ENCODE results near the gene PCLO.
A peak's percentile ranks its signal among the peaks of the same experiment; 100 is the strongest.
"Not testable (repeated sequence)": the region's sequence is repeated elsewhere in the genome, so short reads cannot be mapped to it uniquely, and the experiment has no call there.

The PCLO gene

DNA sequence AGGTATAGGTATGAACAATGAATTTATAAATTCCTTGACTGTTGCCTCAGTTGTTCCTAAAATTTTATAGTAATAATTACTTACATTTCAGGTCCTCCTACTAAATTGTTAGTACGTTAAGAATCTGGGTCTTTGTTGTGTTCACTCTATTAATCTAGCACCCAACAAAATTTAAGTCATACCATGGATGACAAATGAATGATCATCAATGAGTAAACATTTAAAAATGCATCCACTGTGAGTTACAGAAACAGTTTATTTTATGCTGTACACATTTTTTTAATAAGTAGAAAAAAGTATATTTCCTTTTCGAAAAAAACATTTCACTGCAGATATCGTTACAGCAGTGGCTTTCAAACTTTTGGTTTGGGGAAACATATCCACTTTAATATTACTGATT is 265.2 kb downstream of the PCLO start:
- H3K4me3 ChIP-seq (ENCODE audit: control insufficient read depth, low read depth, low read length): no peak overlapping the region
- no peak for DNase-seq (ENCODE audit: low read depth)
- TF ChIP-seq, protein P1, sequence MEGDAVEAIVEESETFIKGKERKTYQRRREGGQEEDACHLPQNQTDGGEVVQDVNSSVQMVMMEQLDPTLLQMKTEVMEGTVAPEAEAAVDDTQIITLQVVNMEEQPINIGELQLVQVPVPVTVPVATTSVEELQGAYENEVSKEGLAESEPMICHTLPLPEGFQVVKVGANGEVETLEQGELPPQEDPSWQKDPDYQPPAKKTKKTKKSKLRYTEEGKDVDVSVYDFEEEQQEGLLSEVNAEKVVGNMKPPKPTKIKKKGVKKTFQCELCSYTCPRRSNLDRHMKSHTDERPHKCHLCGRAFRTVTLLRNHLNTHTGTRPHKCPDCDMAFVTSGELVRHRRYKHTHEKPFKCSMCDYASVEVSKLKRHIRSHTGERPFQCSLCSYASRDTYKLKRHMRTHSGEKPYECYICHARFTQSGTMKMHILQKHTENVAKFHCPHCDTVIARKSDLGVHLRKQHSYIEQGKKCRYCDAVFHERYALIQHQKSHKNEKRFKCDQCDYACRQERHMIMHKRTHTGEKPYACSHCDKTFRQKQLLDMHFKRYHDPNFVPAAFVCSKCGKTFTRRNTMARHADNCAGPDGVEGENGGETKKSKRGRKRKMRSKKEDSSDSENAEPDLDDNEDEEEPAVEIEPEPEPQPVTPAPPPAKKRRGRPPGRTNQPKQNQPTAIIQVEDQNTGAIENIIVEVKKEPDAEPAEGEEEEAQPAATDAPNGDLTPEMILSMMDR (IDR thresholded peaks at IDR 0.05; ENCODE audit: control insufficient read depth, insufficient read depth, low read depth, low read length, missing control alignments): no peak

DNA sequence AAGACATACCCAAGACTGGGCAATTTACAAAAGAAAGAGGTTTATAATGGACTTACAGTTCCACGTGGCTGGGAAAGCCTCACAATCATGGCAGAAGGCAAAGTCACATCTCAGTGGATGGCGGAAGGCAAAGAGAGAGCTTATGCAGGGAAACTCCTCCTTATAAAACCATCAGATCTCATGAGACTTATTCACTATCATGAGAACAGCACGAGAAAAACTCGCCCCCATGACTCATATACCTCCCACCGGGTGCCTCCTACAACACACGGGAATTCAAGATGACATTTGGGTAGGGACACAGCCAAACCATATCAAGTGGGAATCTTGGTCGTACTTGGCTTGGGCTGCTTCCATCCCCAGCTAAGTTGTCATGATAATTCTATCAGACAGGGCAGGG is 268.3 kb downstream of the PCLO start:
- DNase-seq (ENCODE audit: low read depth): not testable (repeated sequence)

DNA sequence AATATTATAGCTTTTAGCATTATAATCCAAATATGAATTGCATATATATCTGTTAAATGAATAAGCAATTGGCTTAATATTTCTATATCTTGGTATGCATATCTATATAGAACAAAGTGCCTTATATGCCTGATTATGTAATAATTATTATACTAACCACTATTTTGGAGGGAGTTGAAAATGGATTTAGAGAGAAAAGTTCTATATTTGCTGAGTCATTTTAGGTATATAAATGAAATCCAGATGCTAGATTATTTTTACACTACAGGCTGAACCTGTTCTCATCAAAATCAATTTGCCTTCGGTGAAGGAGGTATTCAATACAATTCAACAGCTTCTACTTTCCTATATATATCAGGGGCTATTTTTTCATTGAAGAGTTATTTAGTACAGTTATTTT is 276.4 kb downstream of the PCLO start:
- TF ChIP-seq, protein P1 (IDR thresholded peaks at IDR 0.05; ENCODE audit: control insufficient read depth, insufficient read depth, low read depth, low read length, missing control alignments): no peak
- DNase-seq (ENCODE audit: low read depth): no peak
- H3K4me3 ChIP-seq (ENCODE audit: control insufficient read depth, low read depth, low read length): no peak overlapping the region

More for the DNA sequence above, 268.3 kb downstream of the PCLO start:
- not testable (repeated sequence) for H3K4me3 ChIP-seq (ENCODE audit: control insufficient read depth, low read depth, low read length)

DNA sequence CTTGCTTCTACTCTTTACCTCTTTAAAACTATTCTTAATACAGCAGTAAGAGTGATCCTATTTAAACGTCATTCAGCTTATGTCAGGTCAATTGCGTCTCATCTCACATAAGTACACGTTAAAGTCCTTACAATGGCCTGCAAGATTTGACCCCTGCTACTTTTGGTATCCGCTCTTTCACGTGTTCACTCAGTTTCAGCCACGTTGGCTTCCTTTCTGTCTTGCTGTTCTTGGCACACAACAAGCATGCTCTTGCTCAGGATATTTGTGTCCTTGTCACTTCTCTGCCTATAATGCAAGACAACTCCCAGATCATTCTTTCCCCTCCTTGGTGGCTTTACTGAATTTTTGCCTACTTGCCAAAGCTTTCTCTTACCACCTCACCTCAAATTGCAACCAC is 296.8 kb downstream of the PCLO start:
- no peak for DNase-seq (ENCODE audit: low read depth)
- TF ChIP-seq, protein P1 (IDR thresholded peaks at IDR 0.05; ENCODE audit: control insufficient read depth, insufficient read depth, low read depth, low read length, missing control alignments): no peak
- H3K4me3 ChIP-seq (ENCODE audit: control insufficient read depth, low read depth, low read length): no peak overlapping the region

DNA sequence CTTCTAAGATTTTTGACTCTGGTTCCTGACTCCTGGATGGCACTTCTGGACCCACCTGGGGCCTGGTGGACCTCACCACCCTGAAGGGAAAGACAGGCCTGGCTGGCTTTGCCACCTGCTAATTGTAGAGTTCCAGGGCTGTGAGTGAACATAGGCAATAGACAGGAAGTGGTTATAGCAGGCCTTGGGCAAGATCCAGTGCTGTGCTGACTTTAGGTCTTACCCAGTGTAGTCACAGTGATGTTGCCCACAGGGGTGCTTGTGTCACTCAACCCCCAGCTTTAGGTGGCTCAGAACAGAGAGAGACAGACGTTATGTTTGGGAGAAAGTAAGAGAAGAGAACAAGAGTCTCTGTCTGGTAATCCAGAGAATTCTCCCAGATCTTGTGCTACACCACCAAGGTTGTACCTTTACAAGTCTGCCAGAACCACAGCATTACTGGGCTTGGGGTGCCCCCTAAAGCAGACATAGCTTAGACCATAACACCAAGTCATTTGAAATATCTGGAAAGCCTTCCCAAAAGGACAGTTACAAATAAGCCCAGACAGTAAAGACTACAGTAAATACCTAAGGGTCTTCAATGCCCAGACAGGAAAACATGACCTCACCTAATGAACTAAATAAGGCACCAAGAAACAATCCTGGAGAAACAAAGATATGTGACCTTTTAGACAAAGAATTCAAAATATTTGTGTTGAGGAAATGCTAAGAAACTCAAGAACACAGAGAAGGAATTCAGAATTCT is 303.4 kb downstream of the PCLO start:
- no peak for DNase-seq (ENCODE audit: low read depth)
- no peak overlapping the region for H3K4me3 ChIP-seq (ENCODE audit: control insufficient read depth, low read depth, low read length)
- TF ChIP-seq, protein P1 (IDR thresholded peaks at IDR 0.05; ENCODE audit: control insufficient read depth, insufficient read depth, low read depth, low read length, missing control alignments): no peak

DNA sequence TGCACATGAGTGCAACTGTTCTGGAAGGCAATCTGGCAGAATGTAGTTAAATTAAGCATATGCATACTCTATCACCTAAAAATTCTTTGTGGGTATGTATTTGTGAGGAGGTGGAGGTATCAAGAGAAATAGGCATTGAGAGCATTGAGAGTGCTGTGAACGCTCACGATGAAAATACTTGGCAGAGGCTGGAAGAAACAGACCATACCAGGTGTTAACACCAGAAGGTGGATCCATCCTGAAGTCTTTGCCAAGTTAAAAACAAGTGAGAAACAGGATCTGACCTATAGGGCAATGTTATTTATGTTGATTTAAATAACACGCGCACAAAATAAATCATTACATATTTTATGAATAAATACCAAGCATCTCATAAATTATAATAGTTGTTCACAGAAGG is 311.6 kb downstream of the PCLO start:
- no peak overlapping the region for H3K4me3 ChIP-seq (ENCODE audit: control insufficient read depth, low read depth, low read length)
- no peak for DNase-seq (ENCODE audit: low read depth)
- TF ChIP-seq, protein P1 (IDR thresholded peaks at IDR 0.05; ENCODE audit: control insufficient read depth, insufficient read depth, low read depth, low read length, missing control alignments): no peak

DNA sequence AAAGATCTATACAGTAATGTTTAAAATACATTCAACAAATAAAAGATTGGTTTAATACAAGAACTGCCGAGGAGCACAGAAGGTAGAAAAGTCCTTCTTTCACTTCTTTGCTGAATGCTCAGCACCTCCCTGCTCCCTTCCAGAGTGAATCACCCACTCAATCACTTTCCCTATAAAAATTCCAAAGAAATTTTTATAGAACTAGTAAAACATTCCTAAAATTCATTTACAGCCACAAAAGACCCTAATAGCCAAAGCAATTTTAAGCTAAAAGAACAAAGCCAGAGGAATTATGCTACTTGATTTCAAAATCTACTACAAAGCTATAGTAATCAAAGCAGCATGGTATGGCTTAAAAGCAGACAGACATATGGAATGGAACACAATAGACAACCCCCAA is 320.9 kb downstream of the PCLO start:
- no peak overlapping the region for H3K4me3 ChIP-seq (ENCODE audit: control insufficient read depth, low read depth, low read length)
- TF ChIP-seq, protein P1 (IDR thresholded peaks at IDR 0.05; ENCODE audit: control insufficient read depth, insufficient read depth, low read depth, low read length, missing control alignments): no peak
- DNase-seq (ENCODE audit: low read depth): peak; percentile 2

All from AG09309 (cell line).